ENCODE results near the gene SCFD2. TPM values are rescaled to one million over a fixed set of nuclear protein-coding genes. Genes with fewer than 3 reads are reported as not detected.
A peak's percentile ranks its signal among the peaks of the same experiment; 100 is the strongest.
"Not testable (repeated sequence)": the region's sequence is repeated elsewhere in the genome, so short reads cannot be mapped to it uniquely, and the experiment has no call there.

Gene SCFD2
- total RNA-seq, 1 donor from 2014 or later = 11.9 TPM

GRCh38 chr4:53348046-53348445 is 17.8 kb downstream of the SCFD2 start:
- H3K27ac Mint-ChIP-seq (ENCODE audit: unreplicated experiment) = no peak overlapping the region

GRCh38 chr4:53346920-53347852 is 18.7 kb downstream of the SCFD2 start:
- peaks cover 7% of the 10 kb centered on the region for H3K36me3 Mint-ChIP-seq (ENCODE audit: low read depth, unreplicated experiment)
- Histone ChIP-seq H3K9ac (ENCODE audit: low read length) (no peak overlapping the region), H3K27me3 (ENCODE audit: insufficient read depth, low read length) (no peaks in the 10 kb centered on the region), H2AFZ (ENCODE audit: low read depth, low read length) (no peak overlapping the region), H3K27ac (ENCODE audit: low read depth, low read length) (peak overlapping the region; percentile 10), H3K4me1 (ENCODE audit: insufficient read depth, low read length) (peaks cover 10% of the 10 kb centered on the region), H3K4me3 (ENCODE audit: insufficient read depth, low read depth, low read length) (no peak overlapping the region), H4K20me1 (ENCODE audit: insufficient read depth, low read length) (no peaks in the 10 kb centered on the region), H3K79me2 (ENCODE audit: insufficient read depth, low read length) (no peaks in the 10 kb centered on the region), H3K4me2 (ENCODE audit: low read length) (peak overlapping the region; percentile 32), H3K9me3 (ENCODE audit: insufficient read depth, low read depth, low read length) (no peaks in the 10 kb centered on the region), H3K36me3 (ENCODE audit: insufficient read depth, low read length) (no peaks in the 10 kb centered on the region)
- H3K4me3 Mint-ChIP-seq (ENCODE audit: unreplicated experiment) = no peak overlapping the region
- no peak for TF ChIP-seq EZH2 (IDR thresholded peaks at IDR 0.05; ENCODE audit: insufficient read depth, low read length)
- TF ChIP-seq CTCF (IDR thresholded peaks at IDR 0.05; ENCODE audit: insufficient read depth, low read depth, low read length) = no peak
- H3K4me1 Mint-ChIP-seq (ENCODE audit: low read depth, unreplicated experiment) = no peaks in the 10 kb centered on the region
- DNase-seq (ENCODE audit: low read depth) (peak; percentile 54), FAIRE-seq (peak; percentile 37)
- H3K27ac Mint-ChIP-seq (ENCODE audit: unreplicated experiment) = no peak overlapping the region
- no peaks in the 10 kb centered on the region for H3K27me3 Mint-ChIP-seq (ENCODE audit: low read depth, unreplicated experiment)
- H3K9me3 Mint-ChIP-seq (ENCODE audit: unreplicated experiment) = peaks cover 8% of the 10 kb centered on the region

More at GRCh38 chr4:53348046-53348445, 17.8 kb downstream of the SCFD2 start:
- Histone ChIP-seq H4K20me1 (ENCODE audit: insufficient read depth, low read length) (no peaks in the 10 kb centered on the region), H3K79me2 (ENCODE audit: insufficient read depth, low read length) (no peaks in the 10 kb centered on the region), H3K36me3 (ENCODE audit: insufficient read depth, low read length) (no peaks in the 10 kb centered on the region), H3K27me3 (ENCODE audit: insufficient read depth, low read length) (no peaks in the 10 kb centered on the region), H3K4me1 (ENCODE audit: insufficient read depth, low read length) (peaks cover 10% of the 10 kb centered on the region), H3K27ac (ENCODE audit: low read depth, low read length) (no peak overlapping the region), H3K4me2 (ENCODE audit: low read length) (no peak overlapping the region), H3K9me3 (ENCODE audit: insufficient read depth, low read depth, low read length) (no peaks in the 10 kb centered on the region), H3K9ac (ENCODE audit: low read length) (no peak overlapping the region), H2AFZ (ENCODE audit: low read depth, low read length) (no peak overlapping the region), H3K4me3 (ENCODE audit: insufficient read depth, low read depth, low read length) (no peak overlapping the region)
- DNase-seq (ENCODE audit: low read depth) (no peak), FAIRE-seq (no peak)
- H3K9me3 Mint-ChIP-seq (ENCODE audit: unreplicated experiment) = peaks cover 8% of the 10 kb centered on the region
- no peak overlapping the region for H3K4me3 Mint-ChIP-seq (ENCODE audit: unreplicated experiment)
- TF ChIP-seq CTCF (IDR thresholded peaks at IDR 0.05; ENCODE audit: insufficient read depth, low read depth, low read length) (no peak), EZH2 (IDR thresholded peaks at IDR 0.05; ENCODE audit: insufficient read depth, low read length) (no peak)
- H3K36me3 Mint-ChIP-seq (ENCODE audit: low read depth, unreplicated experiment) = peaks cover 9% of the 10 kb centered on the region
- H3K4me1 Mint-ChIP-seq (ENCODE audit: low read depth, unreplicated experiment) = no peaks in the 10 kb centered on the region
- H3K27me3 Mint-ChIP-seq (ENCODE audit: low read depth, unreplicated experiment) = no peaks in the 10 kb centered on the region

- H3K9me3 Mint-ChIP-seq (ENCODE audit: unreplicated experiment); H3K4me1 ChIP-seq (ENCODE audit: insufficient read depth, low read length); H3K4me3 ChIP-seq (ENCODE audit: insufficient read depth, low read depth, low read length); H2AFZ ChIP-seq (ENCODE audit: low read depth, low read length); H3K27me3 Mint-ChIP-seq (ENCODE audit: low read depth, unreplicated experiment); H3K36me3 Mint-ChIP-seq (ENCODE audit: low read depth, unreplicated experiment); H3K9ac ChIP-seq (ENCODE audit: low read length); H3K27ac ChIP-seq (ENCODE audit: low read depth, low read length); DNase-seq (ENCODE audit: low read depth); FAIRE-seq; H3K4me2 ChIP-seq (ENCODE audit: low read length); H3K79me2 ChIP-seq (ENCODE audit: insufficient read depth, low read length); H3K4me3 Mint-ChIP-seq (ENCODE audit: unreplicated experiment); H3K27me3 ChIP-seq (ENCODE audit: insufficient read depth, low read length); H3K36me3 ChIP-seq (ENCODE audit: insufficient read depth, low read length); H3K27ac Mint-ChIP-seq (ENCODE audit: unreplicated experiment); H3K4me1 Mint-ChIP-seq (ENCODE audit: low read depth, unreplicated experiment); H3K9me3 ChIP-seq (ENCODE audit: insufficient read depth, low read depth, low read length); H4K20me1 ChIP-seq (ENCODE audit: insufficient read depth, low read length): not testable (repeated sequence)
These were observed 19.5 kb downstream of the SCFD2 start for GRCh38 chr4:53346392-53346791.

GRCh38 chr4:53340145-53340544 is 25.7 kb downstream of the SCFD2 start:
- not testable (repeated sequence) for H3K27me3 Mint-ChIP-seq (ENCODE audit: low read depth, unreplicated experiment); H3K4me1 ChIP-seq (ENCODE audit: insufficient read depth, low read length); H3K4me1 Mint-ChIP-seq (ENCODE audit: low read depth, unreplicated experiment); H3K79me2 ChIP-seq (ENCODE audit: insufficient read depth, low read length); H3K36me3 Mint-ChIP-seq (ENCODE audit: low read depth, unreplicated experiment); H3K27ac ChIP-seq (ENCODE audit: low read depth, low read length); H3K4me3 Mint-ChIP-seq (ENCODE audit: unreplicated experiment); H2AFZ ChIP-seq (ENCODE audit: low read depth, low read length); H3K4me2 ChIP-seq (ENCODE audit: low read length); FAIRE-seq; H3K27me3 ChIP-seq (ENCODE audit: insufficient read depth, low read length); H3K36me3 ChIP-seq (ENCODE audit: insufficient read depth, low read length); DNase-seq (ENCODE audit: low read depth); H3K9ac ChIP-seq (ENCODE audit: low read length); H3K4me3 ChIP-seq (ENCODE audit: insufficient read depth, low read depth, low read length); H3K9me3 Mint-ChIP-seq (ENCODE audit: unreplicated experiment); H3K27ac Mint-ChIP-seq (ENCODE audit: unreplicated experiment); H4K20me1 ChIP-seq (ENCODE audit: insufficient read depth, low read length); H3K9me3 ChIP-seq (ENCODE audit: insufficient read depth, low read depth, low read length)

Data from astrocyte (in vitro differentiated cells and primary cell).